GM21717 (cell line): ENCODE measurements around the gene AP1S1.
A peak's percentile ranks its signal among the peaks of the same experiment; 100 is the strongest.
"Not testable (repeated sequence)": the region's sequence is repeated elsewhere in the genome, so short reads cannot be mapped to it uniquely, and the experiment has no call there.

Experiments used
- ATAC-seq: cut with Tn5 transposase; IDR thresholded peaks from one replicate; pipeline ENCODE4 v1.9.1; 2021; ENCODE audit warnings: mild to moderate bottlenecking, moderate library complexity; ENCODE audit not compliant: unreplicated experiment

AP1S1 gene

GRCh38 chr7:101124376-101125056 lies 29.8 kb upstream of the AP1S1 start:
- no peak for ATAC-seq

- no peak for ATAC-seq
These were observed 28.2 kb upstream of the AP1S1 start for GRCh38 chr7:101125989-101126650.

- no peak for ATAC-seq
These were observed 27.4 kb upstream of the AP1S1 start, which contains the start of gene SERPINE1 for GRCh38 chr7:101126651-101127459. Gene SERPINE1 (plus strand): TSS chr7:101127104. CDS start chr7:101128394, 1,290 bp downstream.

DNA sequence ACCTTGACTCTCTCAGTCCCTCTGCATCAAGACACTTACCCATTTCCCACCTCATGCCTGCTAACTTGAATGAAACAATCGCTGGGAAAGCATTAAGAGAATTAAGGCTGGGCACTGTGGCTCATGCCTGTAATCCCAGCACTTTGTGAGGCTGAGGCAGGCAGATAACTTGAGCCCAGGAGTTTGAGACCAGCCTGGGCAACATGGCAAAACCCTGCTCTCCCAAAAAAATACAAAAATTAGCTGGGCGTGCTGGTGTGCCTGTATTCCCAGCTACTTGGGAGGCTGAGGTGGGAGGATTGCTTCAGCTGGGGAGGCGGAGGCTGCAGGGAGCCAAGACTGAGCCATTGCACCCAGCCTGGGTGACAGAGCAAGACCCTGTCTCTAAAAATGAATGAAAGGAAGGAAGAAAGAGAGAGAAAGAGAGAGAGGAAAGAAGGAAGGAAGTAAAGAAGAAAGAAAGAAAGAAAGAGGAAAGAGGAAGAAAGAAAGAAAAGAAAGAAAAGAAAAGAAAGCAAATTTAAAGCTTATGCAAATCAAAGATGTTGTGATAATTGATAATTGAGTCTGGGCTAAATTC lies 26.7 kb upstream of the AP1S1 start:
- no peak for ATAC-seq

DNA sequence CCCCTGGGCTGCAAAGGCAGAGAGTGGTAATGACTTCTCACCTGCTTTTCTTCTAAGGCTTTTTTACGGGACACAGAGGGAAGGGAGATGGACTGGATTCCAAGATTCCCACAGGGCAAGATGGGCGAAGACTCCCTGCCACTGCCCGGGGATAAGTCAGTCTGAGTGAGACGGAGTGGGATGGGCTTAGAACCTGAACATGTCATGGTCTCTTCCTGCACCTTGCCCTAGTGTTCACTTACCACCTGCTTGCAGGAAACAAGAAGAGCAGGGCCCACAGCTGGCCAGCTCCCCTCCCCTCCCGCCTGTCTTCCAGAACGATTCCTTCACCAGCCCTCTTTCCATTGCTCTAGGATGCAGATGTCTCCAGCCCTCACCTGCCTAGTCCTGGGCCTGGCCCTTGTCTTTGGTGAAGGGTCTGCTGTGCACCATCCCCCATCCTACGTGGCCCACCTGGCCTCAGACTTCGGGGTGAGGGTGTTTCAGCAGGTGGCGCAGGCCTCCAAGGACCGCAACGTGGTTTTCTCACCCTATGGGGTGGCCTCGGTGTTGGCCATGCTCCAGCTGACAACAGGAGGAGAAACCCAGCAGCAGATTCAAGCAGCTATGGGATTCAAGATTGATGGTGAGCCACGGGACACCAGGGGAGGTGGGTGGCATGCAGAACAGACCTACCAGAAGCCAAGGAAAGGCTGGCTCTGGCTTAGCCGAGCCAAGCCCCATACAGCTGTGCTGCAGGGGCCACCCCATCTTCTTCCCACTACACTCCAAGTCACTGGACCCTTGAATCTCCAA lies 26.0 kb upstream of the AP1S1 start:
- ATAC-seq = no peak

GRCh38 chr7:101129603-101130117 lies 24.6 kb upstream of the AP1S1 start:
- ATAC-seq = no peak

- not testable (repeated sequence) for ATAC-seq
These were observed 21.4 kb upstream of the AP1S1 start for GRCh38 chr7:101132626-101133600.

- ATAC-seq = no peak
These were observed 20.5 kb upstream of the AP1S1 start for GRCh38 chr7:101133621-101134398.

DNA sequence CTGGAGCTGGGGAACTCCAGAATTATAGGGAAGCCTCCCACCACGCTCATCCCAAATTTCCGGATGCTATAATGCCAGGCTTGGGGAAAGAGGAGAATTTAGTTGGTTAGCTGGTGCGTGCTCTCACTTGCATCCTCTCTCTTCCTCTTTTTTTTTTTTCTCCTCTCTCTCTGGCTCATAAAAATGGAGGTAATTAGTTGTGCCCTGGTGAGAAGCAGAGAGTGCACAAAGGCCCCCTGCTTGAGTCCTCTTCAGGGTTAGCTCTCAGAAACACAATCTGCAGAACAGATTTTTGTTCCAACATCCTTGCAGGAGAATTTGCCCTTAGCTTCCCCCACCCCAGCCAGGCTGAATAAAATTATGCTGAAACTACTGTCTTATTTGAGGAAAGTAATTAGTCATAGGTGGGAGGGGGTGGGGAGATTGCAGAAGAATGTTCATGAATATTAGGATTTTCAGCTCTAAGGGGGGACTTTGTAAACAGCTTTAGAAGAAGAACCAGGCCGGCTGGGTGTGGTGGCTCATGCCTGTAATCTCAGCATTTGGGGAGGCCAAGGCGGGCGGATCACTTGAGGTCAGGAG lies 19.8 kb upstream of the AP1S1 start:
- no peak for ATAC-seq

DNA sequence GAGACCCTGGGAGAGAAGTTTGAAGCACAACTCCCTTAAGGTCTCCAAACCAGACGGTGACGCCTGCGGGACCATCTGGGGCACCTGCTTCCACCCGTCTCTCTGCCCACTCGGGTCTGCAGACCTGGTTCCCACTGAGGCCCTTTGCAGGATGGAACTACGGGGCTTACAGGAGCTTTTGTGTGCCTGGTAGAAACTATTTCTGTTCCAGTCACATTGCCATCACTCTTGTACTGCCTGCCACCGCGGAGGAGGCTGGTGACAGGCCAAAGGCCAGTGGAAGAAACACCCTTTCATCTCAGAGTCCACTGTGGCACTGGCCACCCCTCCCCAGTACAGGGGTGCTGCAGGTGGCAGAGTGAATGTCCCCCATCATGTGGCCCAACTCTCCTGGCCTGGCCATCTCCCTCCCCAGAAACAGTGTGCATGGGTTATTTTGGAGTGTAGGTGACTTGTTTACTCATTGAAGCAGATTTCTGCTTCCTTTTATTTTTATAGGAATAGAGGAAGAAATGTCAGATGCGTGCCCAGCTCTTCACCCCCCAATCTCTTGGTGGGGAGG lies 16.5 kb upstream of the AP1S1 start:
- ATAC-seq = no peak

DNA sequence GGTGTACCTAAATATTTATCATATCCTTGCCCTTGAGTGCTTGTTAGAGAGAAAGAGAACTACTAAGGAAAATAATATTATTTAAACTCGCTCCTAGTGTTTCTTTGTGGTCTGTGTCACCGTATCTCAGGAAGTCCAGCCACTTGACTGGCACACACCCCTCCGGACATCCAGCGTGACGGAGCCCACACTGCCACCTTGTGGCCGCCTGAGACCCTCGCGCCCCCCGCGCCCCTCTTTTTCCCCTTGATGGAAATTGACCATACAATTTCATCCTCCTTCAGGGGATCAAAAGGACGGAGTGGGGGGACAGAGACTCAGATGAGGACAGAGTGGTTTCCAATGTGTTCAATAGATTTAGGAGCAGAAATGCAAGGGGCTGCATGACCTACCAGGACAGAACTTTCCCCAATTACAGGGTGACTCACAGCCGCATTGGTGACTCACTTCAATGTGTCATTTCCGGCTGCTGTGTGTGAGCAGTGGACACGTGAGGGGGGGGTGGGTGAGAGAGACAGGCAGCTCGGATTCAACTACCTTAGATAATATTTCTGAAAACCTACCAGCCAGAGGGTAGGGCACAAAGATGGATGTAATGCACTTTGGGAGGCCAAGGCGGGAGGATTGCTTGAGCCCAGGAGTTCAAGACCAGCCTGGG lies 15.9 kb upstream of the AP1S1 start:
- ATAC-seq = peak; percentile 71

DNA sequence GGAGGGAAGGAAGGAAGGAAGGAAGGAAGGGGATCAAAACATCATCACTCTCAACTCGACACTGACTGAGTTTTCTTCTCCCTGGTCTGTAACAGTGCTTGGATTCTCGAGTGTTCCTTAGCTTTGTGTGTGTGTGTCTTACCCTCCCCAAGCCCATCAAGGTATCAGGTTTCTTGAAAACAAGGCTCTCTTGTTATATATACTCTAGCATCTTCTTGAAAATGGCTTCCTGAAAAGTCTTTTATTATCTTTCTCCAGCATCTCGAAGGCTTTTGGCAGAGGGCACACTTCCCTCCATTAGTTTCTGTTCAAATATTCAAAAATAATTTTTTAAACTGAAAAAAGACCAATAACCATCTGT lies 14.0 kb upstream of the AP1S1 start:
- ATAC-seq = no peak

GRCh38 chr7:101140746-101141382 lies 13.4 kb upstream of the AP1S1 start:
- ATAC-seq = no peak

DNA sequence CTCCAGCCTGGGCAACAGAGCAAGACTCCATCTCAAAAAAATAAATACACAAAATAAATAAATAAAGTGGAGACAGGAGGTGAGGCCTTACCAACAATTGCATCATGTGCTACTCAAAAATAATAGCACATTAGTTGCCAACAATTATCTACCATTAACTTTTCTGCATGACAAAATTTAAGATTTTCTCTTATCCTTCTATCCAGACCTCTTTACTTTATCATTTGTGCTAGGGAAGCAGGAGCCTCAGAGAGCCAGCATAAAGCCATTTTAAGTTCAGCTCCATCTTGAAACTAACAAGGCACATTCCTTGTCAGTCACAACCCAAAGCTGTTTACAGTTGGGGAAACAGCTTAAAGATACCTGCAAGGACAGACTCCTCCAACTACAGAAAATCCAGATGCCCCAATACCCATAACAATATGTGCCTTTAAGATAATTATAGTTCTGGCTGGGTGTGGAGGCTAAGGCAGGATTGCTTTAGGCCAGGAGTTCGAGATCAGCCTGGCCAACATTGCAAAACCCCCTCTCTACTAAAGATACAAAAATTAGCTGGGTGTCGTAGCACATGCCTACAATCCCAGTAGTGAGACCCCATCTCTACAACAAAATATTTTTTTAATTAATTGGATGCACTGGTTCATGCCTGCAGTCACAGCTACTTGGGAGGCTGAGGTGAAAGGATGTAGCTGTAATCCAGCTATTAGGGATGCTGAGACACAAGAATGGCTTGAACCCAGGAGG lies 2.2 kb upstream of the AP1S1 start:
- ATAC-seq = no peak

DNA sequence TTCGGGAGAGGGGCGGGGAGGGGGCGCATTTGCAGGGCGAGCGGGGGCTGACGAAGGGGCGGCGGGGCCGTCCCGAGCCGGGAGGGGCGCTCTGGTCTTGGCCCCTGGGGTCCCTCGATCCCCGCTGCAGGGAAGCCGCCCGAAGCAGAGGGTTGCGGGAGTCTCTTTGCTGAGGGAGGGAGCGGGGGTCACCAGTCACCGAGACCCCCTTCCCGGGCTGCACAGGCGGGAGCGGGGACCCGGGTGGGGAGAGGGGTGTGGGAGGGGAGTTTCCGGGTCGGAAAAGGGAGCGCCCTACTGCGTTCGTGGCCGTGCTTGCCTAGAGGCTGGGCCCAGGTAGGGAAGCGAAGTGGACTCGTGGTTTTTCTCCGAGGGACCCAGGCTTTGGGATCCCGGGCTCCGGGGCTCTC lies 422 bp downstream of the AP1S1 start:
- no peak for ATAC-seq

DNA sequence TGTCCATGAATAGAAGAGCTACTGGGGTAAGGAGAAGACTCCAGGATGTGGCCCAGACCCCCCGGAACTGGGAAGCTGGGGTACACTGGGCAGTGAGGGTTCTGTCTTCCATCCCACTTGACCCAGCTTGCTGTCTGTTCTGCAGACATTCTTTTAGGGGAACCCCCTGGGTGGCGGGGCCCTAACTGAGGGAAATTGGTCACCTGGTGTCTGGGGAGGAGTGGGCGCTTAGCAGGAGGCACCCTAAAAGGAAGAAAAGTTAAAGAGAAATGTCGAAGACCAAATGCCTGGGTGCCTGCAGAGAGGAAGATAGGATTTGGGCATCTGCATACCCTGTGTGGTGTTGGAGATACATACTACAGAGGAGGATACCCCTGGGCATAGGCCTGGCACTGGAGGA lies 1.0 kb downstream of the AP1S1 start:
- ATAC-seq = no peak
